Muscle of leg (tissue), 16 donors: ENCODE results near the gene PTCH1. TPM values are rescaled to one million over a fixed set of nuclear protein-coding genes. Genes with fewer than 3 reads are reported as not detected.
A peak's percentile ranks its signal among the peaks of the same experiment; 100 is the strongest.

ENCODE experiments used
- DNase-seq: peaks from one replicate; pipeline ENCODE4 v3.0.0; 2013
- H3K27ac ChIP-seq: one replicate; pipeline ENCODE4 v1.5.1; 2013; ENCODE audit warnings: mild to moderate bottlenecking, low read length, control low read depth
- H3K27me3 ChIP-seq: one replicate; pipeline ENCODE4 v1.6.1; 2013; ENCODE audit warnings: low read length; ENCODE audit not compliant: control insufficient read depth, insufficient read depth
- H3K36me3 ChIP-seq: one replicate; pipeline ENCODE4 v1.6.1; 2013; ENCODE audit warnings: low read length; ENCODE audit not compliant: control insufficient read depth, insufficient read depth
- H3K4me1 ChIP-seq: one replicate; pipeline ENCODE4 v1.6.1; 2013; ENCODE audit warnings: low read length; ENCODE audit not compliant: control insufficient read depth, insufficient read depth
- H3K4me3 ChIP-seq: one replicate; pipeline ENCODE4 v1.5.1; 2013; ENCODE audit warnings: low read length, control low read depth
- H3K9me3 ChIP-seq: replicated peaks from 2 replicates; pipeline ENCODE4 v1.6.1; 2013; ENCODE audit warnings: low read depth, low read length; ENCODE audit not compliant: control insufficient read depth
- WGBS: methylation state at CpG from one replicate; pipeline ENCODE4 v1.1.5; 2013; ENCODE audit warnings: missing lambda C conversion rate; ENCODE audit not compliant: insufficient coverage; 5-methylcytosine and 5-hydroxymethylcytosine counted together
- long read RNA-seq, 11 donors: transcript quantifications; one replicate each; lab custom pipeline, GENCODE V29; 2026
- polyA plus RNA-seq, 8 donors: library from polyadenylated mRNA; unstranded; fragments of 120-200 nt; gene quantifications; one replicate each; pipeline versions ENCODE4 v1.2.1 to v1.2.3, GENCODE V29; 2013; ENCODE audit warnings: inconsistent platforms in 1 of 8, low replicate concordance in 1 of 8; ENCODE audit not compliant: insufficient read length in 8 of 8, insufficient read depth in 1 of 8
- total RNA-seq: library from RNA; stranded (reverse); fragments of 120-200 nt; gene quantifications from one replicate; pipeline ENCODE4 v1.2.4, GENCODE V29; 2013

The PTCH1 gene
- total RNA-seq (5.9 TPM), polyA plus RNA-seq (10 to 100 TPM in 1 of 8 donors, 1 to 10 TPM in 7; 4.2 to 13.1 (median 6.9) TPM)
- long read RNA-seq, donor 1, full-length matches to known transcripts = 2 of 2 reads
- long read RNA-seq, donor 1, partial matches to known transcripts = 0 of 2 reads
- long read RNA-seq, donor 1, other reads (novel, unspliced or antisense) = 0 of 2 reads
- long read RNA-seq, donor 2 = 0 reads
- long read RNA-seq, donor 3 = 0 reads
- long read RNA-seq, donor 4 = 0 reads
- long read RNA-seq, donor 5 = 0 reads
- long read RNA-seq, donor 6 = 0 reads
- long read RNA-seq, donor 7, full-length matches to known transcripts = 1 of 1 reads
- long read RNA-seq, donor 7, partial matches to known transcripts = 0 of 1 reads
- long read RNA-seq, donor 7, other reads (novel, unspliced or antisense) = 0 of 1 reads
- long read RNA-seq, donor 8 = 0 reads
- long read RNA-seq, donor 9, full-length matches to known transcripts = 1 of 1 reads
- long read RNA-seq, donor 9, partial matches to known transcripts = 0 of 1 reads
- long read RNA-seq, donor 9, other reads (novel, unspliced or antisense) = 0 of 1 reads
- long read RNA-seq, donor 10 = 0 reads
- long read RNA-seq, donor 11 = 0 reads

- H3K9me3 ChIP-seq = no peaks in the 10 kb centered on the region
- H3K27ac ChIP-seq = peak within 1 kb of the TSS; percentile 20
- H3K27me3 ChIP-seq = peaks cover 40% of the 10 kb centered on the region
- under 1% methylated on average over 42 of the region's 64 CpGs for WGBS
- DNase-seq = peak; percentile 75
- H3K4me1 ChIP-seq = peaks cover 23% of the 10 kb centered on the region
- peak within 1 kb of the TSS; percentile 56 for H3K4me3 ChIP-seq
- H3K36me3 ChIP-seq = no peaks in the 10 kb centered on the region
These were observed at the start of gene PTCH1 for GRCh38 chr9:95516734-95517558. PTCH1 (minus strand) TSS chr9:95516971.

GRCh38 chr9:95565982-95566381, 49.2 kb upstream of the PTCH1 start:
- 94% methylated on average over 3 of the region's 5 CpGs for WGBS
- Histone ChIP-seq H3K27me3 (peaks cover 12% of the 10 kb centered on the region), H3K36me3 (no peaks in the 10 kb centered on the region), H3K4me1 (peaks cover 8% of the 10 kb centered on the region), H3K27ac (no peak overlapping the region), H3K4me3 (no peak overlapping the region), H3K9me3 (no peaks in the 10 kb centered on the region)
- no peak for DNase-seq

GRCh38 chr9:95561913-95562312, 45.1 kb upstream of the PTCH1 start:
- H3K4me1 ChIP-seq = no peaks in the 10 kb centered on the region
- no peak overlapping the region for H3K27ac ChIP-seq
- 82% methylated on average over 11 of the region's 12 CpGs for WGBS
- H3K27me3 ChIP-seq = peaks cover 9% of the 10 kb centered on the region
- H3K4me3 ChIP-seq = no peak overlapping the region
- no peaks in the 10 kb centered on the region for H3K9me3 ChIP-seq
- DNase-seq = no peak
- no peaks in the 10 kb centered on the region for H3K36me3 ChIP-seq

- Histone ChIP-seq H3K4me3 (no peak overlapping the region), H3K36me3 (no peaks in the 10 kb centered on the region), H3K9me3 (peaks cover 4% of the 10 kb centered on the region), H3K27me3 (peaks cover 24% of the 10 kb centered on the region), H3K4me1 (peaks cover 7% of the 10 kb centered on the region), H3K27ac (no peak overlapping the region)
- WGBS = 97% methylated on average over 8 of the region's 11 CpGs
- no peak for DNase-seq
These were observed 40.4 kb upstream of the PTCH1 start for GRCh38 chr9:95557142-95557541.

- H3K27ac ChIP-seq = no peak overlapping the region
- H3K4me1 ChIP-seq = peaks cover 7% of the 10 kb centered on the region
- H3K27me3 ChIP-seq = peaks cover 23% of the 10 kb centered on the region
- H3K4me3 ChIP-seq = no peak overlapping the region
- WGBS = 28% methylated on average over 8 of the region's 10 CpGs
- no peaks in the 10 kb centered on the region for H3K36me3 ChIP-seq
- H3K9me3 ChIP-seq = peaks cover 4% of the 10 kb centered on the region
- no peak for DNase-seq
These were observed 39.8 kb upstream of the PTCH1 start for GRCh38 chr9:95556521-95556920.

GRCh38 chr9:95552814-95553546, 36.2 kb upstream of the PTCH1 start:
- DNase-seq = peak; percentile 76
- peak overlapping the region; percentile 34 for H3K4me3 ChIP-seq

GRCh38 chr9:95552255-95552654, 35.5 kb upstream of the PTCH1 start:
- H3K27ac ChIP-seq = no peak overlapping the region

More at GRCh38 chr9:95552814-95553546, 36.2 kb upstream of the PTCH1 start:
- Histone ChIP-seq H3K27me3 (peaks cover 23% of the 10 kb centered on the region), H3K27ac (no peak overlapping the region), H3K9me3 (peaks cover 4% of the 10 kb centered on the region), H3K36me3 (no peaks in the 10 kb centered on the region), H3K4me1 (peaks cover 7% of the 10 kb centered on the region)
- 8% methylated on average over 40 of the region's 43 CpGs for WGBS

GRCh38 chr9:95551406-95551805, 34.6 kb upstream of the PTCH1 start:
- H3K36me3 ChIP-seq = no peaks in the 10 kb centered on the region
- 79% methylated on average over 2 of the region's 4 CpGs for WGBS
- peaks cover 7% of the 10 kb centered on the region for H3K4me1 ChIP-seq
- peaks cover 4% of the 10 kb centered on the region for H3K9me3 ChIP-seq
- H3K4me3 ChIP-seq = no peak overlapping the region
- DNase-seq = no peak
- no peak overlapping the region for H3K27ac ChIP-seq
- peaks cover 20% of the 10 kb centered on the region for H3K27me3 ChIP-seq

More at GRCh38 chr9:95552255-95552654, 35.5 kb upstream of the PTCH1 start:
- H3K4me3 ChIP-seq = no peak overlapping the region
- peaks cover 4% of the 10 kb centered on the region for H3K9me3 ChIP-seq
- 81% methylated on average over 4 of the region's 6 CpGs for WGBS
- no peak for DNase-seq
- H3K36me3 ChIP-seq = no peaks in the 10 kb centered on the region
- peaks cover 23% of the 10 kb centered on the region for H3K27me3 ChIP-seq
- H3K4me1 ChIP-seq = peaks cover 7% of the 10 kb centered on the region

GRCh38 chr9:95545831-95546567, 29.2 kb upstream of the PTCH1 start:
- no peak overlapping the region for H3K27ac ChIP-seq
- DNase-seq = no peak
- WGBS = 39% methylated on average over 4 of the region's 12 CpGs

More at GRCh38 chr9:95545831-95546567, 29.2 kb upstream of the PTCH1 start:
- no peaks in the 10 kb centered on the region for H3K9me3 ChIP-seq
- peaks cover 4% of the 10 kb centered on the region for H3K27me3 ChIP-seq
- H3K4me1 ChIP-seq = no peaks in the 10 kb centered on the region
- H3K36me3 ChIP-seq = no peaks in the 10 kb centered on the region
- no peak overlapping the region for H3K4me3 ChIP-seq
